GM12891 (cell line): ENCODE results near the gene OTOF.

Experiments used
- DNase-seq: peaks from one replicate; pipeline ENCODE4 v3.0.0; 2011; ENCODE audit warnings: low spot score; ENCODE audit not compliant: insufficient read length
- FAIRE-seq: peaks from 2 replicates; lab custom pipeline; 2011; peaks lifted over from hg19 to GRCh38; lab: Jason Lieb, UNC
- PAX5 ChIP-seq: IDR thresholded peaks from 2 replicates; pipeline ENCODE4 v1.6.1; 2011; ENCODE audit warnings: low read length, moderate library complexity, mild to moderate bottlenecking; ENCODE audit not compliant: insufficient read depth, severe bottlenecking
- POLR2A ChIP-seq: IDR thresholded peaks from 2 replicates; pipeline ENCODE4 v1.6.1; 2011; ENCODE audit warnings: low read depth, low read length, control low read depth
- POLR2AphosphoS5 ChIP-seq: IDR thresholded peaks from 2 replicates; pipeline ENCODE4 v1.6.1; 2011; ENCODE audit warnings: low read depth, low read length, control low read depth
- POU2F2 ChIP-seq: IDR thresholded peaks from 2 replicates; pipeline ENCODE4 v1.6.1; 2011; ENCODE audit warnings: low read depth, mild to moderate bottlenecking, control low read depth, low read length, moderate library complexity
- SPI1 ChIP-seq: IDR thresholded peaks from 2 replicates; pipeline ENCODE4 v1.6.1; 2011; ENCODE audit warnings: low read depth, low read length, control low read depth
- TAF1 ChIP-seq: IDR thresholded peaks from 2 replicates; pipeline ENCODE4 v1.6.1; 2011; ENCODE audit warnings: low read depth, low read length, control low read depth

The OTOF gene

GRCh38 chr2:26516781-26517180 is 38.9 kb upstream of the OTOF start:
- DNase-seq: no peak
- TF ChIP-seq TAF1 (no peak), POU2F2 (no peak)
- no peak for FAIRE-seq

GRCh38 chr2:26516246-26516645 is 38.3 kb upstream of the OTOF start:
- TF ChIP-seq POLR2A: no peak
- TF ChIP-seq POLR2AphosphoS5: no peak
- TF ChIP-seq PAX5: no peak
- TF ChIP-seq TAF1: no peak
- FAIRE-seq (no peak), DNase-seq (no peak)

- FAIRE-seq (no peak), DNase-seq (no peak)
- TF ChIP-seq POU2F2 (no peak), SPI1 (no peak), PAX5 (no peak), POLR2AphosphoS5 (no peak), POLR2A (no peak), TAF1 (no peak)
Measured at GRCh38 chr2:26515771-26516170, 37.8 kb upstream of the OTOF start.

- FAIRE-seq: no peak
- no peak for DNase-seq
- TF ChIP-seq PAX5: no peak
- TF ChIP-seq TAF1: no peak
- TF ChIP-seq POLR2AphosphoS5: no peak
- TF ChIP-seq POLR2A: no peak
- TF ChIP-seq POU2F2: no peak
- no peak for TF ChIP-seq SPI1
Measured at GRCh38 chr2:26514045-26514444, 36.1 kb upstream of the OTOF start.

GRCh38 chr2:26513261-26513660 is 35.3 kb upstream of the OTOF start:
- TF ChIP-seq TAF1 (no peak), POLR2AphosphoS5 (no peak), SPI1 (no peak), POU2F2 (no peak), PAX5 (no peak), POLR2A (no peak)
- DNase-seq (no peak), FAIRE-seq (no peak)

- no peak for DNase-seq
- TF ChIP-seq POU2F2 (no peak), POLR2AphosphoS5 (no peak), POLR2A (no peak), PAX5 (no peak), SPI1 (no peak), TAF1 (no peak)
- FAIRE-seq: no peak
Measured at GRCh38 chr2:26511466-26511865, 33.5 kb upstream of the OTOF start.

GRCh38 chr2:26510344-26510973 is 32.5 kb upstream of the OTOF start:
- FAIRE-seq (no peak), DNase-seq (no peak)
- no peak for TF ChIP-seq POU2F2
- TF ChIP-seq POLR2AphosphoS5: no peak
- no peak for TF ChIP-seq TAF1
- TF ChIP-seq PAX5: no peak
- TF ChIP-seq SPI1: no peak
- TF ChIP-seq POLR2A: no peak

- TF ChIP-seq PAX5: no peak
- no peak for TF ChIP-seq TAF1
- no peak for TF ChIP-seq SPI1
- TF ChIP-seq POLR2AphosphoS5: no peak
- TF ChIP-seq POLR2A: no peak
- TF ChIP-seq POU2F2: no peak
- FAIRE-seq (no peak), DNase-seq (no peak)
Measured at GRCh38 chr2:26509141-26509540, 31.2 kb upstream of the OTOF start.

- TF ChIP-seq POLR2AphosphoS5: no peak
- TF ChIP-seq TAF1: no peak
- TF ChIP-seq PAX5: no peak
- no peak for TF ChIP-seq SPI1
- TF ChIP-seq POLR2A: no peak
- no peak for TF ChIP-seq POU2F2
- FAIRE-seq (no peak), DNase-seq (no peak)
Measured at GRCh38 chr2:26507932-26508331, 30.0 kb upstream of the OTOF start.

GRCh38 chr2:26507088-26507487 is 29.2 kb upstream of the OTOF start:
- TF ChIP-seq PAX5: no peak
- TF ChIP-seq POU2F2: no peak
- TF ChIP-seq POLR2A: no peak
- TF ChIP-seq POLR2AphosphoS5: no peak
- no peak for TF ChIP-seq TAF1
- DNase-seq (no peak), FAIRE-seq (no peak)
